ENCODE measurements around the gene EDNRB. TPM values are rescaled to one million over a fixed set of nuclear protein-coding genes. Genes with fewer than 3 reads are reported as not detected.
"Not testable (repeated sequence)": the region's sequence is repeated elsewhere in the genome, so short reads cannot be mapped to it uniquely, and the experiment has no call there.

The EDNRB gene
- total RNA-seq: not detected in 2 replicates
- long read RNA-seq: 0 reads

DNA sequence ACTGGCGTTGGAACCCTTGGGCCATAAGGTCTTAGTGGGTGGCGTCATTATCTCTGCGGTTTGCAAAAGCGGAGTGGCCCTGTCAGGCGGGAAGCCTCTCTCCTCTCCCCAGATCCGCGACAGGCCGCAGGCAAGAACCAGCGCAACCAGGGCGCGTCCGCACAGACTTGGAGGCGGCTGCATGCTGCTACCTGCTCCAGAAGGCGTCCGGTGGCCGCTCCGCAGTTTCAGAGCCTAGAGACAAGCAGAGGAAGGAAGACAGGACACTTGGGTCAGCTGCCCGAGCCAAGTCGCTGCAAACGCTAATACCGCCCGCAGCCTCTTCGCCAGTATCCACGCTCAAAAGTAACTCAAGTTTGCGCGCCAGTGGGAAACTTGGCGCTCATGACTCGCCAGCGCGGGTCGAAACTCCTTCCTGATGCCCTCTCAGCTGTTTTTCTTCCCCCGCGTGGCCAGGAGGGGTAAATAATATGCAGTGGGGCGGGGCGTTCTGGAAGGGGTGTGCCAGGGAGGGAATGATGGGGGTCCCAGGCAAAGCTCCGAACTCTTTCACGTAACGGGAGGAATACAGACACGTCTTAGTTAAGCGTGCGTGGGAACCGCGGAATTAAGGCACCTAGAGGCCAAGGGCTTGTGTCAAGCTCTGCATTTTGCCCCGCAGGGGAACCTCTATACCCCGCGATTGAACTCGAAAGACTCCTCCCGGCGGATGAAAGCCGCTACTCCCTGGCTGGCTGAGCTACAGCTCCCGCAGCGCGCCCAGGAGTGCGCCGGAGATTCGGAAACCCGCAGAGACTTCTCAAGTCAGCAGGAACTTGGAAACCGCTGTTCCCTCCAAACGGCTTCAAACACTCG is at the start of gene EDNRB:
Gene EDNRB (minus strand): TSS at position 441 of the 855 bp plus-strand sequence. CDS start 258 bp downstream, at position 183.
- peaks cover 5% of the 10 kb centered on the region for H3K4me1 Mint-ChIP-seq (ENCODE audit: unreplicated experiment)
- no peak within 1 kb of the TSS for H3K27ac Mint-ChIP-seq (ENCODE audit: unreplicated experiment)

GRCh38 chr13:77966671-77967070 is 48.0 kb upstream of the EDNRB start:
- H3K27me3 Mint-ChIP-seq (ENCODE audit: unreplicated experiment): no peaks in the 10 kb centered on the region
- H3K4me1 Mint-ChIP-seq (ENCODE audit: unreplicated experiment): no peaks in the 10 kb centered on the region
- no peak for TF ChIP-seq CTCF (IDR thresholded peaks at IDR 0.05)
- H3K9me3 Mint-ChIP-seq (ENCODE audit: unreplicated experiment): peaks cover 1% of the 10 kb centered on the region
- DNase-seq (ENCODE audit: extremely low spot score, unreplicated experiment): no peak
- H3K4me3 Mint-ChIP-seq (ENCODE audit: unreplicated experiment): no peak overlapping the region
- H3K27ac Mint-ChIP-seq (ENCODE audit: unreplicated experiment): no peak overlapping the region
- H3K36me3 Mint-ChIP-seq (ENCODE audit: unreplicated experiment): no peaks in the 10 kb centered on the region

More for the DNA sequence above, at the start of gene EDNRB:
- no peak for DNase-seq (ENCODE audit: extremely low spot score, unreplicated experiment)
- H3K36me3 Mint-ChIP-seq (ENCODE audit: unreplicated experiment): no peaks in the 10 kb centered on the region
- H3K27me3 Mint-ChIP-seq (ENCODE audit: unreplicated experiment): peaks cover 9% of the 10 kb centered on the region
- no peak for TF ChIP-seq CTCF (IDR thresholded peaks at IDR 0.05)
- no peak within 1 kb of the TSS for H3K4me3 Mint-ChIP-seq (ENCODE audit: unreplicated experiment)
- H3K9me3 Mint-ChIP-seq (ENCODE audit: unreplicated experiment): no peaks in the 10 kb centered on the region

DNA sequence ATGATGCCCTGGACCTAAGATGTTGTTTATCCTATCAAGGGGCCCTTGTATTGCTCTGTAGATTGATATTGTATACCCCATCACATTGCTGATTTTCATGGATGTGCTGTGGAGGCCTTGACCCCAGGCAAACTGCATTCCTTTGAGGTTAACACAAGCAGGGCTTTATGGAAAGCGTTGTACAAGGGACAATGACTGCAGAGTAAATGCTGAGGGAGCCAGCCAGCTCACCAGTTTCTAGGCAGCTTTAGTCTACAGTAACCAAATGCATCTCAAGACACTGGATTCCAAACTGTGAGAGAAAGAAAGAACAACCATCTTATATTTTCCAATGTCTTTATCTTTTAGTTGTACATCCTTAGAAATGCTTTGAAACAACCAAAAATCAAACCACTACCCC is 34.1 kb upstream of the EDNRB start:
- Mint-ChIP-seq H3K9me3 (ENCODE audit: unreplicated experiment) (no peaks in the 10 kb centered on the region), H3K27me3 (ENCODE audit: unreplicated experiment) (no peaks in the 10 kb centered on the region), H3K36me3 (ENCODE audit: unreplicated experiment) (no peaks in the 10 kb centered on the region), H3K4me1 (ENCODE audit: unreplicated experiment) (no peaks in the 10 kb centered on the region), H3K4me3 (ENCODE audit: unreplicated experiment) (no peak overlapping the region), H3K27ac (ENCODE audit: unreplicated experiment) (no peak overlapping the region)
- TF ChIP-seq CTCF (IDR thresholded peaks at IDR 0.05): no peak
- no peak for DNase-seq (ENCODE audit: extremely low spot score, unreplicated experiment)

GRCh38 chr13:77952276-77952675 is 33.6 kb upstream of the EDNRB start:
- Mint-ChIP-seq H3K36me3 (ENCODE audit: unreplicated experiment) (no peaks in the 10 kb centered on the region), H3K4me3 (ENCODE audit: unreplicated experiment) (no peak overlapping the region), H3K27ac (ENCODE audit: unreplicated experiment) (no peak overlapping the region), H3K27me3 (ENCODE audit: unreplicated experiment) (no peaks in the 10 kb centered on the region), H3K4me1 (ENCODE audit: unreplicated experiment) (no peaks in the 10 kb centered on the region), H3K9me3 (ENCODE audit: unreplicated experiment) (no peaks in the 10 kb centered on the region)
- no peak for DNase-seq (ENCODE audit: extremely low spot score, unreplicated experiment)
- TF ChIP-seq CTCF (IDR thresholded peaks at IDR 0.05): no peak

DNA sequence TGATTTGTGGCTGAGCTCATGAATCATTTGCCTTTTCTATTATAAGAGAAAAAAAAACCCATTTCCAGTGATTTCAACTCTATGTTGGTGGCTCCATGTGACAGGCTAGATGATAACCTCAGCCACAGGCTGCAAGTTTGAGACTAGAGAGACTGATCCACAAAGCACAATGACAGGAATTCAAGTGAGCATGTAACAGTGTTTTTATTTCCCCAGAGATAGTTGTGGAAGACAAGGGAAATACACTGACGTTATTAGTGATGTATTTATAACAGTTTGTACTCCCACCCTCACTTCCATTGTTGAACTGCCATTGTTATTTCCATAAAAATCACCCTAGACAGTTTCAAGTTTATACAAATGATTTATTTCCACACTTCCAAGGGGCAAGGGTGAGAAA is 27.9 kb upstream of the EDNRB start:
- Mint-ChIP-seq H3K9me3 (ENCODE audit: unreplicated experiment) (no peaks in the 10 kb centered on the region), H3K27me3 (ENCODE audit: unreplicated experiment) (no peaks in the 10 kb centered on the region), H3K27ac (ENCODE audit: unreplicated experiment) (no peak overlapping the region), H3K4me3 (ENCODE audit: unreplicated experiment) (no peak overlapping the region), H3K36me3 (ENCODE audit: unreplicated experiment) (no peaks in the 10 kb centered on the region), H3K4me1 (ENCODE audit: unreplicated experiment) (no peaks in the 10 kb centered on the region)
- no peak for TF ChIP-seq CTCF (IDR thresholded peaks at IDR 0.05)
- DNase-seq (ENCODE audit: extremely low spot score, unreplicated experiment): no peak

DNA sequence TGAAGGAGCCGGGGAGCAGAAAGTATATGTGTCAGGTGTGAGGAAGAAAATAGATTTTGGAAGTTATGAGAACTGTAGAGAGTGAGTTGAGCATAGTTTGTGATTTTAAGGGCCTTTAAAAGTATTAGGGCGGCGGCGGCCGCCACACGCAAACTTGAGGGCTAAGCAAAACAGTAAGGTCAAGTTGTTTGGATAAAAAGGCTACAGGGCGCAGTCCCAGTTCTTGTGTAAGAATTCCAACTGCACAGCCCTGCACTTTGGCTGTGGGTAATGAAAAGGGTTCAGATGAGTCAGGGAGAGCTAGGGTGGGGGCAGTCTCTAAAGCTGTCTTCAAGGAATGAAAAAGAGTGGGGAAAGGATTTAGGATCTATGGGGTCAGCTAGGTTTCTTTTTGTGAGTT is 16.4 kb upstream of the EDNRB start:
- not testable (repeated sequence) for H3K4me1 Mint-ChIP-seq (ENCODE audit: unreplicated experiment); H3K4me3 Mint-ChIP-seq (ENCODE audit: unreplicated experiment); H3K9me3 Mint-ChIP-seq (ENCODE audit: unreplicated experiment); H3K27me3 Mint-ChIP-seq (ENCODE audit: unreplicated experiment); H3K36me3 Mint-ChIP-seq (ENCODE audit: unreplicated experiment); H3K27ac Mint-ChIP-seq (ENCODE audit: unreplicated experiment); DNase-seq (ENCODE audit: extremely low spot score, unreplicated experiment)
